Head of caudate nucleus (tissue), 42 donors: ENCODE results near the gene PXDN.

ENCODE experiments used
- DNase-seq, 42 donors: peaks; one replicate each; pipeline versions ENCODE4 v3.0.0 to v3.0.0-alpha.2; 2020 to 2021; ENCODE audit warnings: mixed read lengths in 7 of 42
- intact Hi-C: fragments of 100-400 bp; cut with DNase I; formaldehyde crosslinking; loops from one replicate; pipeline ENCODE4 v1.15.0; 2022

The PXDN gene

DNA sequence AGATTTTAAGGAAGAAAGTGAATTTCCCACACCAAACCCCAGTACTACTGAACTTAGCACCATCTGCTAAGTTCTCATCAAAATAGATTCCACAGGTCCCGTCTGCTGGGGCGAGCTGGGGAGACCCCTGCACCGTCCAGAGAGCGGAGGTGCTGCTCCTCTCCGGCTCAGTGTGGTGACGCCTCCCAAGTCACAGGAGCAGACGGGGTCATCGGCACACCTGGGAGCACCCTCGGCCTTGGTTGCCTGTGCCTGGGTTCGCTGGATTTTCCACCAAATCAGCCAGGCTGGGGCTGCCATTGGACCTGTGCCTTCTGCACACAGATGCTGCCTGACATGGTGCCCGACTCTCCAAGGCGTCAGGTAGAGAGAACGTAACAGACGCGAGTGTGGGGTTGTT lies 141.3 kb downstream of the PXDN start:
- DNase-seq = peak in 1 of 42 donors; percentile 31
- intact Hi-C loops = no loop called here

- DNase-seq = peak in 1 of 42 donors; percentile 28
- intact Hi-C loops = no loop called here
Measured at GRCh38 chr2:1602278-1603010, 141.9 kb downstream of the PXDN start.

- peak in 1 of 42 donors; percentile 22 for DNase-seq
- intact Hi-C loops = no loop called here
Measured at GRCh38 chr2:1601471-1602277, 142.6 kb downstream of the PXDN start.

DNA sequence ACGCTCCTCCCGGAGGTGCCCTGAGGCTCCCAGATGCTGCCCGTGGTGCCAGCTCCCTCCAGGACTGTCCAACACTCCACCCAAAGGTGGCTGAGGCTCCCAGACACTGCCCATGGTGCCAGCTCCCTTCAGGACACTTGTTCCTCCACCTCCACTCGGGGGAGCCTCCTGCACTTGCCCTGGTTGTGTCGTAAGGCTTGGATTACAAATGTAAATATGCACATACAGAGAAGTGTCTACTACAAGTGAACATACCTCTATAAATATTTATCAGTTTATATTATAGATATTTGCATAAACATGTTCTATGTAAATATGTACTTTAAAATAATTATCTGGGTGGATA lies 143.3 kb downstream of the PXDN start:
- peak in 1 of 42 donors; percentile 10 for DNase-seq
- intact Hi-C loops = no loop called here

GRCh38 chr2:1600191-1601066 lies 143.9 kb downstream of the PXDN start:
- peak in 1 of 42 donors; percentile 27 for DNase-seq
- intact Hi-C loops = no loop called here

DNA sequence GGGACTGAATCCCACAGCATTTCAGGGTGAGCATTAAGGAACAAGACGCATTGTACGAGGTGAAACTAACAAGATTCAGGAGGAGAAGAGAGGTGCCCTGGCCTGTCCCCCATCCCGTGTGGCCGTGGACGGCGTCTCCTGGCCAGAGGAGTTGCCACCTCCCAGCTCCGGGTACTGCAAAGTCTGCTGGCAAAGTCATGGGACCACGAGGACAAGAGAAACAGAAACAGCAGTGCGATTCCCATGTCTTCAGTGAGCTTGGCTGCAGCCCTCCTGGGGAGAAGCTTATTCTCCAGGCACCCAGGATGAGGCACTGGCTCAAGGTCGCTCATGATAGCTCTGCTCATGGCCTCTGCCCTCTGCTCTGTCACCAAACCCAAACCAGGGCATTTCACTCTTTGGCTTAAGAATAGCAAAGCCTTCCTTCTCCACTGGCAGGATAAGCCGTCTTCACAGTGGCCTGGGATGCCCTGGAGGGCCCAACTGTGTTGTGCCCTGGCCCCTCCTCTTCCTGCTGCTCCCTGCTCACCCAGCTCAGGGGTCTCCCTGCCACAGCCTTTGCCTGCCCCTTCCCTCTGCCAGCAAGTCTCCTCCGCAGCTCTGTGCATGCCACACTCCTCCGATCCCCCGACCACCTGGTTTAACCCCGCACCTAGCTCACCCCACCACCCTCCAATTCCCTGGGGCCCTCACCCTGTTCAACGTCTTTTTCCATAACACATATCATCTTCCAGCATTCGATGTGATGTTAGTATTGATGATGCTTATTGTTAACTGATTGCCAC lies 144.8 kb downstream of the PXDN start:
- intact Hi-C loops = no loop called here
- peak in 1 of 42 donors; percentile 26 for DNase-seq

DNA sequence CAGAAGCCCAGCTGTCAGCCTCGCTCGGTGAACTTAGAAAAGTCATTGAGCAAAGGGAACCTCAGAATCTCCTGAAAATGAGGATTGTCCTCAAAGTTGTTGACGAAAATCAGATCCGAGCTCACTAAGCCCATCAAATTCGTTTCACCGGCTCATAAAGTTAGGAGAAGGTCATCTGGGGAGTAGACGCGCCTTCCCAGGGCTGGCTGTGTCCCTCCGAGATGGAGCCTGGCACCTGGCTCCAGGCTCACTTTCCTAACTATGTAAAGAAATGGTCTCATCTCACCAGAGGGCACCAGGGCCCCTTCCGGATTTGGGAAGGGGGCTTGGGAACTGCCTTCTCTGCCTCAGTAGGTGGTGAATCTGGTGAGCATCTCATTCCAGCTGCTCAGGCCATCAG lies 145.5 kb downstream of the PXDN start:
- intact Hi-C loops = no loop called here
- peak in 1 of 42 donors; percentile 14 for DNase-seq

DNA sequence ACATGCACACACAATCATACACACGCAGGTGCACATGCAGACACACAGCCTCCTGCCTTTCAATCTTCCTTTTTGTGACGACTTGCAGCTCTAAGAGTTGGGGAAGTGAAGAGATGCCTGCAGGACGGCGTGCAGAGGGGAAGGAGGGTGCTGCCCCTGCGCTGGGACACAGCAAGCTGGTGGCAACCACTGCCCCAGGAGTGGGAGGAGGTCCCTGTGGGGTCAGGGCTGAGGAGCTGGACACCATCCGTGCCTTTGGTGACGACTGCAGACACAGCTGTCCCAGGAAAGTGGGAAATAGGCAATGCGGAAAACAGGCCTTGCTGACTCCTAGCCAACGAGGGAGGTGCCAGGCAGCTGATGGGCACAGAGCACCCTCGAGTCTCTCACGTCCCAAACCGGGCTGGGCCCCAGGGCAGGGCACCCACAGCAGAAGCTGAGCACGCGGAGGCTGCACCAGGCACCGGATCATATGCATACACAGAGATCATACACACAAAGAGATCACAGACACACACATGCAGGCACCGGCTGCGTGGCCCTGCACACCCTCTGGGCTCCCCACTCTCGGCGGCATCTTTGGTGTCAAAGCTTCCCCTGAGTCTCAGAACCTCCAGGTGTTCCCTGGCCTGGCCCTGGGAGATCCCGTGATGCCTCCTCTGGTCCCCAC lies 146.1 kb downstream of the PXDN start:
- intact Hi-C loops = no loop called here
- DNase-seq = peak in 1 of 42 donors; percentile 26

DNA sequence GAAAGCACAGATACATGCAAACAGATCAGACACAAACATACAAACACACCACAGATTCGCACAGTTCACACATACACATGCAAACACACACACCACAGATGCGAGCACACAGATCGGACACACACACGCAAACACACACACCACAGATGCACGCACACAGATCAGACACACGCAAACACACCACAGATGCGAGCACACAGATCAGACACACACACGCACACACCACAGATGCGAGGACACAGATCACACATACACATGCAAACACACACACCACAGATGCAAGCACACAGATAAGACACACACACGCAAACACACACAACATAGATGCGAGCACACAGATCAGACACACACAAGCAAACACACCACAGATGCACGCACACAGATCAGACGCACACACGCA lies 149.0 kb downstream of the PXDN start:
- DNase-seq = no peak
- intact Hi-C loops = no loop called here

DNA sequence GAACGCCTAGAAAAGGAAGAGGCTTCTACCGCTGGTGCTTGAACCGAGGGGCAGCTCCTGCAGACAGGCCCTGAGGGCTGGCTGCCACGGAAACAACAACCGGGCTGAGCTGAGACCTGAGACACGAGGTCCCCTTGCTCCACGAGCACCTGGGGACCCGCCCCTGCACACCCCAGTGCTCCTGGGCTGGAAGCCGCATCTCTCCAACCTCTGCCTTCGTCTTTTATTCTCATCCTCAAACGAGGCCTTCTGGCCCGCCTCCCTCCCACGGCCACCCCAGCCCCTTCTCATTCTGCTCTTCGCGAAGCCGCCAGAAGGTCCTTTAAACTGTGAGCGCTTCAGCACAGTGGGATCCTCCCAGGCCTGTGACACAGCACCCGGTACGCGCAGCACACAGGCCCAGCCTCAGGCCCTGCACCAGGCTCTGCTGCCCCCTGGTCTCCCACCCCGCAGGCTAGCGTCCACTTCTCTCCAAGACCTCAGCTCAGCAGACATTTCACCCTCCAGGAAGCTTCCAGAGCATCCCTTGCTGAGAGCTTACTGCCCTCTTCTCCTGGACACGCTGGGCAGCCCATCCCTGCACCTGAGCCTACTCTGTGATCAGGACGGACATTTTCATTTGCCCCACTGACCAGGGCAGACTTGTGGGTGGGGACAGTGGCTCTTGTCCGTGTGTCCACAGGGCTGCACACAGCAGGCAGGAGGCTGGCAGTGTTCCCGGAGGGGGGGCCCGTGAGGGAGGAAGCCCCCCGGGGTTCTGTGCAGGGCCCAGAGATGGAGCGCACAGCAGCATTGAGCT lies 149.7 kb downstream of the PXDN start:
- intact Hi-C loops = no loop called here
- peak in 1 of 42 donors; percentile 30 for DNase-seq

- DNase-seq = no peak
- intact Hi-C loops = no loop called here
Measured at GRCh38 chr2:1594123-1594372, 150.3 kb downstream of the PXDN start.

- peak in 3 of 42 donors; percentile 18 to 36 (median 35) for DNase-seq
- intact Hi-C loops = no loop called here
Measured at GRCh38 chr2:1593371-1594122, 150.8 kb downstream of the PXDN start.

DNA sequence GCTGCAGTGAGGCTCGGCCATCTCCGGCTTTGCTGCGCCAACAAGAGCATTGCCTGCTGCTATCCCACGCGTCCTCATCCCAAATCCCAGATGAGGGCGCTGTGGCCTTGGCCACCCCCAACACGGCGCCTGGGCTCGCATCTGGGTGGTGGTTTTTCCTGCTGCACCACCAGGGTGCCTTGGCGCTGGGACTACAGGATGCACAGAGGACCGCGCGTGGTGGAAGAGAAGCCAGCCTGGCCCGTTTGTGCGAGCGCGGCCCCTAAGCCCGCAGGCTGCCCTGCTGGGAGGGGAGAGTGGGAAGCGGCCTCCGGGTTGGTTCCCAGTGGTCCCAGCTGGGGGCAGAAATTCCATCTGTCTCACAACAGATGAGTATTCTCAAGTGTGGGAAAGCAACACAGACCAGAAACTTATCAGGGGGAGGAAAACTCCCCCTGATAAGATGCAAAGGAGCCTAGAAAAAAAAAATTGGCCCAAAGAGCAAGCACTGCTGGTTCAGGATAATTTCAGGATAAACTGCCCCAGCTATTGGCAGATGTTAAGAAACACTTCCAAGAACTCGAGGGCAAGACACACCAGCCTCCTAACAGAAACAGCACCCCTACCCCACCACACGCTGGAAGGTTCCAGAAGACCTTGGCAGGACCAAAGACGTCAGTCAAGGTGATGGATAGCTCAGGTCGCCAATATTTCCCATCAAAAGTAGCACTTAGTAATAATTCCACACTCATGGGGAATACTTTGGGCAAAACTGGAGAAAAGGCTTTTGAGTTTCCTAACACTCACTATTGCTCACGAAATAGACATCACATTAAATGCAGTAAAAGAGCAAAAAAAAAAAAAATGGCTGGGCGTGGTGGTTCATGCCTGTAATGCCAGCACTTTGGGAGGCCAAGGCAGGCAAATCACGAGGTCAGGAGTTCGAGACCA lies 152.1 kb downstream of the PXDN start:
- intact Hi-C loops = no loop called here
- DNase-seq = peak in 23 of 42 donors; percentile 7 to 60 (median 30)

GRCh38 chr2:1591461-1591770 lies 152.9 kb downstream of the PXDN start:
- intact Hi-C loops = no loop called here
- no peak for DNase-seq

DNA sequence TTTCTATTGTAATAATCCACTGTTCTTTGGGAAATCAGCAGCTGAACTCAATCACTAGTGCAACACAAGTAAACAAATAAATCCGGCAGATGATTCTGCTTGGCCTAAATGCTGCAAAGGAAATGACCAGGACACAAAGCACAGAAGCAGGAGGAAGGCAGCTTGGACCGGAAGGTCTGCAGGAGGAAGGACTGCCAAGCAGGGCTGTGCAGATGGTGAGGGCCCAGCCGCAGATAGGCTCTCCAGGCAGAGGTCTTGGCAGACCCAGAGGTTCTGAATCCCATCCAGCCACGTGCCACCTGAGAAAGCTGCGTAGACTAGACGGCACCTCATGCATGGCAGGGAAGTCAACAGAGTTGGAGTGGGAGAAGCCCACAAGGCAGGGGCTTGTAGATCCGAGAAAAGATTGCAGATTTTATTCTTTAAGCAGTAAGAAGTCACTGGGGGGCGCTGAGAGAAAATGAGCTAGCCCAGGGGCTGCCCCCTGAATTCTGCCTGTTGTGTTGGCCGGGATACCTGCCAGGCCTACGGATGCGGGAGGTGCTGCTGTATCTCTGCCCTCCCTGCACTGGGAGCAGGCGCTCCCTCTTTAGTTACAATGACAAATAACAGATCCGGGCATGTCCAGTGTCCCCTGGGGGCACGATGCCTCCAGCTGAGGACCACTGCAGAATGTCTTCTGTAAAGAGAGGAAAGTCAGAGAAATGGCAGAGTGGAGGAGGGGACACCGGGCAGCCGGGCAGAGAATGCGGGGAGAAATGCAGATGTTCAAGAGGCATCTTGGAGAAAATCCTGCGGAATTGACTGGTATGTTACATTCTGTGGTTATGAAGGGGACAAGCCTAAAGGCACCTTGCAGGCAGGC lies 153.5 kb downstream of the PXDN start:
- intact Hi-C loops = no loop called here
- peak in 1 of 42 donors; percentile 34 for DNase-seq
